Vein endothelial cell (primary cell): ENCODE measurements around the gene ERFE. TPM values are rescaled to one million over a fixed set of nuclear protein-coding genes. Genes with fewer than 3 reads are reported as not detected.

Experiments
- total RNA-seq: library from RNA; depleted of rRNA; stranded (reverse); fragments of >200 nt; gene quantifications from 2 replicates; pipeline ENCODE4 v1.2.3, GENCODE V29; 2012

ERFE gene
- total RNA-seq, result 0.33 and 0.48 TPM in 2 replicates

GRCh38 chr2:238158509-238159070 lies at the start of gene ERFE:
Gene ERFE (plus strand): TSS chr2:238158970. CDS start chr2:238159008, 38 bp downstream.

GRCh38 chr2:238138331-238139195 lies 20.2 kb upstream of the ERFE start, which contains the start of gene KLHL30:
Gene KLHL30 (plus strand): TSS chr2:238138668. CDS start chr2:238140755, 2,087 bp downstream.

GRCh38 chr2:238203094-238203972 lies 44.6 kb downstream of the ERFE start, which contains the start of gene ILKAP:
Gene ILKAP (minus strand): TSS chr2:238203695. CDS start chr2:238203553, 142 bp downstream.

Other genes with a start within 250 kb of the ERFE start
- 44.1 and 53.7 TPM in 2 replicates for gene UBE2F, start 192.0 kb upstream of the ERFE start, total RNA-seq
- gene SCLY, start 98.0 kb upstream of the ERFE start, total RNA-seq, result 11.1 and 16.7 TPM in 2 replicates
- under 0.01 TPM in 1 of 2 replicates, not detected in the other for gene ESPNL, start 58.6 kb upstream of the ERFE start, total RNA-seq
- gene KLHL30, start 20.3 kb upstream of the ERFE start, total RNA-seq, result not detected in 2 replicates
- 17.3 and 21.7 TPM in 2 replicates for gene ILKAP, start 44.7 kb downstream of the ERFE start, total RNA-seq
- gene HES6, start 81.1 kb downstream of the ERFE start, total RNA-seq, result 2.7 and 4.2 TPM in 2 replicates
- gene PER2, start 129.6 kb downstream of the ERFE start, total RNA-seq, result 3.5 and 6.2 TPM in 2 replicates
- gene TRAF3IP1, start 161.5 kb downstream of the ERFE start, total RNA-seq, result 7.2 TPM in 2 replicates